AG10803 (cell line): ENCODE measurements around the gene NLRP7.
"Not testable (repeated sequence)": the region's sequence is repeated elsewhere in the genome, so short reads cannot be mapped to it uniquely, and the experiment has no call there.

Experiments
- DNase-seq: peaks from one replicate; pipeline ENCODE4 v3.0.0; 2010; ENCODE audit warnings: low read depth
- H3K4me3 ChIP-seq: 2 replicates; pipeline ENCODE4 v1.5.1; 2011; ENCODE audit warnings: mild to moderate bottlenecking, low read length, control low read depth
- TF ChIP-seq, protein P1 (sequence below): conservative IDR thresholded peaks from 2 replicates; pipeline ENCODE4 v1.5.1; 2011; ENCODE audit warnings: mild to moderate bottlenecking, low read length, control low read depth, inconsistent platforms

NLRP7 gene

DNA sequence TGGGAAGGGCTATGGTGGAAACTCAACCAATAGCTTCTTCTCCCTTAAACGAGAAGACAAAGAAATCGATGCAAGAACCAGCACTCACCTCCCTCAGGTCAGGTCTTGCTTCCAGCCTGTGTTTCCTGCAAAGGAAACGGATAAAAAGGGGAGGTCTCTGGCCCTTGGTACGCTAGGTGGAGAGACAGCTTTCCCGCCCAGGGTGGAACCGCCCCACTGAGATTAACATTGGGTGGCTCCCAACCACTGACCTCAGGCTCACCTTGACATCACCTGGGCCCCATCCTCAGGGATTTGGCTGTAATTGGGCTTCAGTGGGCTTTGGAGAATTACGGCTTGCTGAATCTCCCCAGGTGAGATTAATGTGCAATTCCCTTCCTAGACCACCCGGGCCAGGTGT is at the start of gene NLRP7:
Gene NLRP7, minus strand, starts transcription at position 150 of the 400 bp plus-strand sequence.
- H3K4me3 ChIP-seq = no peak within 1 kb of the TSS
- no peak for DNase-seq
- TF ChIP-seq, protein P1, sequence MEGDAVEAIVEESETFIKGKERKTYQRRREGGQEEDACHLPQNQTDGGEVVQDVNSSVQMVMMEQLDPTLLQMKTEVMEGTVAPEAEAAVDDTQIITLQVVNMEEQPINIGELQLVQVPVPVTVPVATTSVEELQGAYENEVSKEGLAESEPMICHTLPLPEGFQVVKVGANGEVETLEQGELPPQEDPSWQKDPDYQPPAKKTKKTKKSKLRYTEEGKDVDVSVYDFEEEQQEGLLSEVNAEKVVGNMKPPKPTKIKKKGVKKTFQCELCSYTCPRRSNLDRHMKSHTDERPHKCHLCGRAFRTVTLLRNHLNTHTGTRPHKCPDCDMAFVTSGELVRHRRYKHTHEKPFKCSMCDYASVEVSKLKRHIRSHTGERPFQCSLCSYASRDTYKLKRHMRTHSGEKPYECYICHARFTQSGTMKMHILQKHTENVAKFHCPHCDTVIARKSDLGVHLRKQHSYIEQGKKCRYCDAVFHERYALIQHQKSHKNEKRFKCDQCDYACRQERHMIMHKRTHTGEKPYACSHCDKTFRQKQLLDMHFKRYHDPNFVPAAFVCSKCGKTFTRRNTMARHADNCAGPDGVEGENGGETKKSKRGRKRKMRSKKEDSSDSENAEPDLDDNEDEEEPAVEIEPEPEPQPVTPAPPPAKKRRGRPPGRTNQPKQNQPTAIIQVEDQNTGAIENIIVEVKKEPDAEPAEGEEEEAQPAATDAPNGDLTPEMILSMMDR = no peak

DNA sequence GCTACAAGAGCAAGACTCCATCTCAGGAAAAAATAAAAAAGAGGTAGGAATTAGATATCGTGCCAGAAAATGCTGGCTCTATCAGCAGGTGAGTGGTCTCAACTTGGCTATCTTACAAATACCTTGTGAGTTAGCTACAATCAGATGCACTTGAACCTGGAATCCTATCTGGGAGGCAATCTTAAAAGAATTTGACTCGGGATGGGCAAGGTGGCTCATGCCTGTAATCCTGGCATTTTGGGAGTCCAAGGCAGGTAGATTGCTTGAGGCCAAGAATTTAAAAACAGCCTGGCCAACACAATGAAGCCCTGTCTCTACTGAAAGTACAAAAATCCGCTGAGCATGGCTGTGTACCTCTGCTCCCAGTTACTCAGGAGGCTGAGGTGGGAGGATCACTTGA is 48.2 kb upstream of the NLRP7 start:
- TF ChIP-seq, protein P1 = no peak
- no peak for DNase-seq
- no peak overlapping the region for H3K4me3 ChIP-seq

DNA sequence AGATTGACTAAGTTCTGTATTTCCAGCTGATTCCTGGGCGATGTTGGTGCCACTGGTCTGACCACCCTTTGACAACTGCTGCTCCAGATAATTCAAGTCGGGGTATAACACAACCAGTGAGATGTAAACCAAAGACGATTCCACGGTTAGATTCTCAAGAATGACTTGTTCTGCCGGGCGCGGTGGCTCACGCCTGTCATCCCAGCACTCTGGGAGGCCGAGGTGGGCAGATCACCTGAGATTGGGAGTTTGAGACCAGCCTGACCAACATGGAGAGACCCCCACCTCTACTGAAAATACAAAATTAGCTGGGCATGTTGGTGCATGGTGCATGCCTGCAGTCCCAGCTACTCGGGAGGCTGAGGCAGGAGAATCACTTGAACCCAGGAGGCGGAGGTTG is 42.2 kb upstream of the NLRP7 start:
- DNase-seq, H3K4me3 ChIP-seq: not testable (repeated sequence)

DNA sequence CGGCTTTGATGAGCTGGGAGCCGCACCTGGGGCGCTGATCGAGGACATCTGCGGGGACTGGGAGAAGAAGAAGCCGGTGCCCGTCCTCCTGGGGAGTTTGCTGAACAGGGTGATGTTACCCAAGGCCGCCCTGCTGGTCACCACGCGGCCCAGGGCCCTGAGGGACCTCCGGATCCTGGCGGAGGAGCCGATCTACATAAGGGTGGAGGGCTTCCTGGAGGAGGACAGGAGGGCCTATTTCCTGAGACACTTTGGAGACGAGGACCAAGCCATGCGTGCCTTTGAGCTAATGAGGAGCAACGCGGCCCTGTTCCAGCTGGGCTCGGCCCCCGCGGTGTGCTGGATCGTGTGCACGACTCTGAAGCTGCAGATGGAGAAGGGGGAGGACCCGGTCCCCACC is 35.2 kb upstream of the NLRP7 start:
- not testable (repeated sequence) for H3K4me3 ChIP-seq, DNase-seq

DNA sequence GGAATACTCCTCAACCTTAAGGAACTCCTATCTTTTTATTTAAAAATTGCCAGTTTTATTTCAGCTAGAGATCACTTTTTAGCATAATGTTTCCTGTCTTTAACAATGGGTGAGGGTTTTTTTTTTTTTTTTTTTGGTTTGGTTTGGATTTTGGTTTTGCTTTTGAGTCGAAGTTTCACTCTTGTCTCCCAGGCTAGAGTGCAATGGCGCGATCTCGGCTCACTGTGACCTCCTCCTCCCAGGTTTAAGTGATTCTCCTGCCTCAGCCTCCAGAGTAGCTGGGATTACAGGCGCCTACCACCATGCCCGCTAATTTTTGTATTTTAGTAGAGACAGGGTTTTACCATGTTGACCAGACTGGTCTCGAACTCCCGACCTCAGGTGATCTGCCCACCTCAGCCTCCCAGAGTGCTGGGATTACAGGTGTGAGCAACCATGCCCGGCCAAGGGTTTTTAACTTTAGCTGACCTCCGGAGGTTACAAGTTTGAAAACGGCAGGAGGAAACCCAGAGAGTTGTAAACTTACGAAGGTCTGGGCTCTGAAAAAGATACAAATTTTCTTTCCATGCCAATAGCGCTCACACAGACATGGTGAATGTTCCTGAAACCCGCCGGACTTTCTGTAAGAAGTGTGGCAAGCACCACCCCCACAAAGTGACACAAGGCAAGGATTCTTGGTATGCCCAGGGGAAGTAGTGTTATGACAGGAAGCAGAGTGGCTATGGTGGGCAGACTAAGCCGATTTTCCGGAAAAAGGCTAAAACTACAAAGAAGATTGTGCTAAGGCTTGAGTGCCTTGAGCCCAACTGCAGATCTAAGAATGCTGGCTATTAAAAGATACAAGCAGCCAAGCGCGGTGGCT is 26.1 kb upstream of the NLRP7 start:
- not testable (repeated sequence) for DNase-seq, H3K4me3 ChIP-seq

DNA sequence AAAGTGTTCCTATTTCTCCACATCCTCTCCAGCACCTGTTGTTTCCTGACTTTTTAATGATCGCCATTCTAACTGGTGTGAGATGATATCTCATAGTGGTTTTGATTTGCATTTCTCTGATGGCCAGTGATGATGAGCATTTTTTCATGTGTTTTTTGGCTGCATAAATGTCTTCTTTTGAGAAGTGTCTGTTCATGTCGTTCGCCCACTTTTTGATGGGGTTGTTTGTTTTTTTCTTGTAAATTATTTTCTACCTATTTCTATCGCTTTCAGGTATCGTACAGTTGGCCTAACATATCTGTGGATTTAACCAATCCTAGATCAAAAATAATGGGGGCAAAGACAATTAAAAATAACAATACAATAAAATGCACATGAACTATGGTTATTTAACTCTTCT is 24.1 kb upstream of the NLRP7 start:
- not testable (repeated sequence) for H3K4me3 ChIP-seq, DNase-seq

DNA sequence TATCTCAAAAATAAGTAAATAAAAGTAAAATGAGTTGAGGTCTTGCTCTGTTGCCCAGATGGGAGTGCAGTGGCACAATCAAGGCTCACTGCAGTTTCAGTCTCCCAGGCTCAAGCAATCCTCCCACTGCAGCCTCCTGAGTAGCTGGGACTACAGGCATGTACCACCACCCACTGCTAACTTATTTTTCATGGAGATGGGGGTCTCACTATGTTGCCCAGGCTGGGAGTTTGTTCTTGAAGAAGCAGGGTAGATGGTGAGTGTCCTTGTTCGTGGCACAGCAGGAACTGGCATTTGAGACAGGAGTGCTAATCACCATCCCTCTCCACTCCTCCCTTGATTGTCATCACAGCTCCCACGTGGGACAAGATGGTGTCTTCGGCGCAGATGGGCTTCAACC is 22.3 kb upstream of the NLRP7 start:
- no peak for DNase-seq
- TF ChIP-seq, protein P1 = no peak
- H3K4me3 ChIP-seq = no peak overlapping the region

DNA sequence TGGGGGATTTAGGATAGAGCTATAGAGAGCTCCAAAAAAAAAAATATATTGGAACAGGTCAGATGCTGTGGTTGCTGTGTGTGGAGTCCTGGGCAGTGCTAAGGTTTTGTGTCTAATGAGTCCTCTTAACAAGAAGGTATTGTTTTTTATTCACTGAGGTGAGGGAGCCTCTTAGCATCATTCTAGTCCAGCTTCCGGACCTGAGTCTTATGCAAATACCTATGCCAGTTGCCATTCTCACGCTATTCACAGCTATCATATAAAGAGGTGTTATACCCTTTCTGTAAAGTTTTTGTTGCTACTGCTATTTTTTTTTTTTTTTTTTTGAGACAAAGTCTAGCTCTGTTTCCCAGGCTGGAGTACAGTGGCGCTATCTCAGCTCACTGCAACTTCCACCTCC is 20.3 kb upstream of the NLRP7 start:
- H3K4me3 ChIP-seq = no peak overlapping the region
- TF ChIP-seq, protein P1 = no peak
- DNase-seq = no peak

DNA sequence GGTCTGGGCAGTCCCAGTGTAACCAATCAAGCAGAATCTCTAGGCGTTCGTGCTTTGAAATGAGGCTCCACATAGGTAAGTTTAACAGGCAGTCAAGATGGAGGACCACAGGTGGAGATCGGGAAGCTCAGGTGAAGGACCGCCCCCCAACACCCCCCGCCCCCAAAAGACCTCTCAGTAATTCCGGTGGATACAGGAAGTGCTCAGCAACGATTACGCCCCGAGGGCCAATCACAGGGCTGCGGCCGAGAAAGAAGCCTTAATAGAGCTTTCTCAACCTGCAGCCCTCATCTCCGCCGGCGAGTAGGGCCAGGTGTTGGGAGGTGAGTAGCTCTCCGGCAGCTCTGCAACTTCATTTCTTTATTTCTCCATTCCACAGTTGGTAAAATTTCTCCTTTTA is 17.7 kb upstream of the NLRP7 start:
- not testable (repeated sequence) for H3K4me3 ChIP-seq, DNase-seq

DNA sequence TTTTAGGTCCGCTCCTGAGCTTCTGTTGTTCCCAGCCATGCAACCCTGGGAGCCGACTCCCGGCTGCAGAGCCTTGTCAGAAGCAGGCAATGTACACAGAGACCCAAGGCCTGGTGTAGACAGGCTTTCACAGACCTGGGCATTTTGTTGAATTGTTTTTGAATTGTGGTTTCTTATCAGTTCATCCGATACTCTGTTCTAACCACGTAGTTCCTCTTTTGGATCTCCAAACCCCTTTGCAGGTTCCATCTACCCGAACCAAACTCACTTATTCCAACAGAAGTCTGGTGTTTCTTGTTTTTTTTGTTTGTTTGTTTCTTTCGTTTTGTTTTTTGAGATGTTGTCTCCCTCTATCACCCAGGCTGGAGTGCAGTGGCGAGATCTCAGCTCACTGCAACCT is 12.5 kb upstream of the NLRP7 start:
- TF ChIP-seq, protein P1 = no peak
- H3K4me3 ChIP-seq = no peak overlapping the region
- no peak for DNase-seq
